Activated CD8-positive, alpha-beta T cell treated with anti-CD3 and anti-CD28 coated beads for 36 hours (primary cell): ENCODE data around the gene SLC8B1. TPM values are rescaled to one million over a fixed set of nuclear protein-coding genes. Genes with fewer than 3 reads are reported as not detected.

Experiments used
- ATAC-seq: fragments of 200-7000 bp; cut with Tn5 transposase; one replicate; pipeline ENCODE4 v1.10.0; 2021; ENCODE audit warnings: mild to moderate bottlenecking, moderate library complexity
- CTCF ChIA-PET: fragments of 350-600 bp; sonication (Branson Sonifier 250); formaldehyde crosslinking; loops from one replicate; lab custom pipeline; 2021; ENCODE audit warnings: antibody characterized with exemption; lab: Charles Lee
- POLR2A ChIA-PET: fragments of 350-600 bp; sonication (Branson Sonifier 250); formaldehyde crosslinking; loops from one replicate; lab custom pipeline; 2021; ENCODE audit warnings: antibody characterized with exemption; lab: Charles Lee
- DNase-seq: peaks from one replicate; pipeline ENCODE4 v3.0.0-alpha.2; 2020
- H3K27ac Mint-ChIP-seq: one replicate; pipeline ENCODE4 v1.8.0; 2021; ENCODE audit warnings: mild to moderate bottlenecking, mixed read lengths
- H3K27me3 Mint-ChIP-seq: one replicate; pipeline ENCODE4 v1.8.0; 2021; ENCODE audit warnings: mixed read lengths
- H3K36me3 Mint-ChIP-seq: one replicate; pipeline ENCODE4 v1.8.0; 2021; ENCODE audit warnings: low read depth, mixed read lengths
- H3K4me1 Mint-ChIP-seq: one replicate; pipeline ENCODE4 v1.8.0; 2021; ENCODE audit warnings: low read depth, mixed read lengths
- H3K4me3 Mint-ChIP-seq: one replicate; pipeline ENCODE4 v1.8.0; 2021; ENCODE audit warnings: mild to moderate bottlenecking, moderate library complexity, mixed read lengths
- H3K9me3 Mint-ChIP-seq: one replicate; pipeline ENCODE4 v1.8.0; 2021; ENCODE audit warnings: mixed read lengths
- CTCF ChIP-seq: fragments of 200-600 bp; IDR thresholded peaks from one replicate; pipeline ENCODE4 v1.8.0; 2022; ENCODE audit warnings: antibody characterized with exemption, mild to moderate bottlenecking
- intact Hi-C: fragments of 100-400 bp; cut with micrococcal nuclease; formaldehyde crosslinking; loops from one replicate; pipeline ENCODE4 v1.10.0; 2022
- total RNA-seq, 2 experiments: library from RNA; stranded (reverse); gene quantifications; one replicate each; pipeline ENCODE4 v1.2.3, GENCODE V29; 2021

The SLC8B1 gene
- total RNA-seq, 2 experiments from 2014 or later: 13.4 to 18.9 TPM

GRCh38 chr12:113322343-113322742 lies 12.6 kb downstream of the SLC8B1 start:
- H3K36me3 Mint-ChIP-seq: peaks cover 49% of the 10 kb centered on the region
- DNase-seq (no peak), ATAC-seq (no peak)
- peaks cover 5% of the 10 kb centered on the region for H3K9me3 Mint-ChIP-seq
- H3K27ac Mint-ChIP-seq: no peak overlapping the region
- H3K27me3 Mint-ChIP-seq: no peaks in the 10 kb centered on the region
- CTCF ChIA-PET: no interaction called here
- intact Hi-C loops: no loop called here
- peaks cover 15% of the 10 kb centered on the region for H3K4me1 Mint-ChIP-seq
- no peak for TF ChIP-seq CTCF
- no peak overlapping the region for H3K4me3 Mint-ChIP-seq
- POLR2A ChIA-PET: no interaction called here

GRCh38 chr12:113320401-113320800 lies 14.5 kb downstream of the SLC8B1 start:
- Mint-ChIP-seq H3K27me3 (no peaks in the 10 kb centered on the region), H3K27ac (no peak overlapping the region), H3K4me1 (peaks cover 11% of the 10 kb centered on the region), H3K36me3 (peaks cover 46% of the 10 kb centered on the region), H3K4me3 (no peak overlapping the region), H3K9me3 (peaks cover 5% of the 10 kb centered on the region)
- ChIA-PET POLR2A (no interaction called here), CTCF (no interaction called here)
- intact Hi-C loops: no loop called here
- no peak for ATAC-seq
- no peak for TF ChIP-seq CTCF
- no peak for DNase-seq

GRCh38 chr12:113318900-113319628 lies 15.8 kb downstream of the SLC8B1 start:
- ChIA-PET CTCF (interaction anchor here (0.9 kb wide), 1 partner anchor 123 kb away, joined by 3 read pairs; no protein-coding TSS in a partner anchor), POLR2A (interaction anchor here (0.6 kb wide), 1 partner anchor 81 kb away, joined by 3 read pairs; no protein-coding TSS in a partner anchor)
- DNase-seq (no peak), ATAC-seq (no peak)
- TF ChIP-seq CTCF: no peak
- H3K4me3 Mint-ChIP-seq: no peak overlapping the region
- no peak overlapping the region for H3K27ac Mint-ChIP-seq
- intact Hi-C loops: no loop called here
- peaks cover 8% of the 10 kb centered on the region for H3K4me1 Mint-ChIP-seq
- H3K36me3 Mint-ChIP-seq: peaks cover 48% of the 10 kb centered on the region
- H3K9me3 Mint-ChIP-seq: peaks cover 5% of the 10 kb centered on the region
- no peaks in the 10 kb centered on the region for H3K27me3 Mint-ChIP-seq

GRCh38 chr12:113318046-113318656 lies 16.8 kb downstream of the SLC8B1 start:
- H3K27ac Mint-ChIP-seq: no peak overlapping the region
- no peak for TF ChIP-seq CTCF
- H3K4me3 Mint-ChIP-seq: no peak overlapping the region
- H3K9me3 Mint-ChIP-seq: peaks cover 5% of the 10 kb centered on the region
- intact Hi-C loops: no loop called here
- ChIA-PET POLR2A (no interaction called here), CTCF (no interaction called here)
- peaks cover 44% of the 10 kb centered on the region for H3K36me3 Mint-ChIP-seq
- DNase-seq (no peak), ATAC-seq (no peak)
- no peaks in the 10 kb centered on the region for H3K27me3 Mint-ChIP-seq
- peaks cover 2% of the 10 kb centered on the region for H3K4me1 Mint-ChIP-seq

GRCh38 chr12:113317122-113317521 lies 17.8 kb downstream of the SLC8B1 start:
- H3K27me3 Mint-ChIP-seq: no peaks in the 10 kb centered on the region
- ATAC-seq: no peak
- POLR2A ChIA-PET: no interaction called here
- TF ChIP-seq CTCF: no peak
- peaks cover 2% of the 10 kb centered on the region for H3K9me3 Mint-ChIP-seq
- H3K27ac Mint-ChIP-seq: no peak overlapping the region
- H3K36me3 Mint-ChIP-seq: peaks cover 39% of the 10 kb centered on the region
- H3K4me1 Mint-ChIP-seq: no peaks in the 10 kb centered on the region
- CTCF ChIA-PET: interaction anchor here (0.7 kb wide), 1 partner anchor 18 kb away, joined by 3 read pairs; the partner anchor contains the start of gene SLC8B1
- DNase-seq: no peak
- H3K4me3 Mint-ChIP-seq: no peak overlapping the region
- intact Hi-C loops: no loop called here
